Esophagus mucosa (tissue), 1 donor: ENCODE data around the gene MAD1L1. TPM values are rescaled to one million over a fixed set of nuclear protein-coding genes. Genes with fewer than 3 reads are reported as not detected.
"Not testable (repeated sequence)": the region's sequence is repeated elsewhere in the genome, so short reads cannot be mapped to it uniquely, and the experiment has no call there.

Experiments used
- ATAC-seq: fragments of 200-7000 bp; cut with Tn5 transposase; one replicate; pipeline ENCODE4 v1.9.1; 2020
- total RNA-seq: library from RNA; stranded (reverse); gene quantifications from one replicate; pipeline ENCODE4 v1.2.4, GENCODE V29; 2023
- donor health status: DM: yes; HTN: yes; CAD: no.

MAD1L1 gene
- total RNA-seq, 1 donor from 2014 or later = 23.7 TPM

- peak; percentile 95 for ATAC-seq
Observed at GRCh38 chr7:1979591-1980560, 252.9 kb downstream of the MAD1L1 start.

DNA sequence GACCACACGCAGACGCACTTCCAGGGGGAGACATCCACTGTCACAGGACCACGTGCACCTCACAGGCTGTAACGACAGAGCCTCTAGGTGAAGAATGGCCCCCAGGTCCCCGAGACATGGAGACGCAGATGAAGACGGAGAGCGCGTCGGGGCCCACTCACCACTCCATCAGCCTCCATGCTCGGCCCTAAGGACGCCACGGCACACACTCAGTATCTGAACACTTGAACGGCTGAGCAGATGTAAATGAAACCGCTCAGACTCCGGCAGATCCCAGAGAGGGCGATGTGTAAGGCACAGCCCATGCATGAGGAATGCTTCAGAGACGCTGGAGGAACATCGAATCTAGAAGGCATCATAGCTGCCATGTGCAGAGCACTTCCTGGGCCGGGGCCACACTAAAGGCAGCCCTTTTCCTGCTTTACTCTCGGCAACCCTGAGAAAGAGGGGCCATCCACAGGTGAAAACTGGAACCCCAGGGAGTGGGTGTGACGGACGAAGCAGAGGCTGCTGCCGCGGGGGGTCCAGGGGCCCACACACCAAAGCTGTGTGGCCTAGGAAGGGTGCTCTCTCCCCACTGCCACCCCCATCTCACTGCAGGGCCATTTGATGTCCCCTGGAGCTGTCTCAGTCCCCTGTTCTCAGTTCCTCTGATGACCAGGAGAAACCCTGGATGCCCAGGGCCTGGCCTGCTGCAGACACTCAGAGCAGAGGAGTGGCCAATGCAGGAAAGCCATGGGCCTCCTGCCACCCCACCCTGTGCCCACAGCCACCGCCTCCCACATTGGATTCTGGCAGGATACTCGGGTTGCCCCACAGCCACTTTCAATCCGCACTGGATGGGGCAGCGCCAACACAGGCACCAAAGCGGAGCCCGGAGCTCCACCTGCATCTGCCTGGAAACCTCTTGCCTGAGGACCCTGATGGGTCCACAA, 253.8 kb downstream of the MAD1L1 start:
- ATAC-seq = no peak

GRCh38 chr7:1977876-1978441, 254.8 kb downstream of the MAD1L1 start:
- no peak for ATAC-seq

- no peak for ATAC-seq
Observed at GRCh38 chr7:1977059-1977875, 255.5 kb downstream of the MAD1L1 start.

GRCh38 chr7:1976521-1976920, 256.2 kb downstream of the MAD1L1 start:
- ATAC-seq = not testable (repeated sequence)

DNA sequence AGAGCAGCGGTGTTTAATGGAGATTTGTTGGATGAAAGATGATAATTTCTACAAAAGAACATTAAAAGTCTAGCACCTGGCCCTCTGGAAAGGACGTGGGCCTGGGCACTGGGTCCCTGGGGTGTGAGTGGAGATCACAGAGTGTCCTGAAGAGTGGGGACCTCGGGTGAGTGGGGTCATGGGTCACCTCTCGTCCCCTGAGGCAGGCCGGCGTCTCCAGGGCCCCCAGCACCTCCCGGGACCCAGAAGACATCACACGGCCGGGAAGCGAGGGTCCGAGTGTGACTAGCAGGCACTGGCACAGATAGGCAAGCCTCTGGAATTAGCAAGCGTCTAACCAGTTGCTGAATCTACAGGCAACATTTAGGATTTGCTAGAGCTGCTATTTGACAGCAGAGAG, 257.2 kb downstream of the MAD1L1 start:
- ATAC-seq = no peak

DNA sequence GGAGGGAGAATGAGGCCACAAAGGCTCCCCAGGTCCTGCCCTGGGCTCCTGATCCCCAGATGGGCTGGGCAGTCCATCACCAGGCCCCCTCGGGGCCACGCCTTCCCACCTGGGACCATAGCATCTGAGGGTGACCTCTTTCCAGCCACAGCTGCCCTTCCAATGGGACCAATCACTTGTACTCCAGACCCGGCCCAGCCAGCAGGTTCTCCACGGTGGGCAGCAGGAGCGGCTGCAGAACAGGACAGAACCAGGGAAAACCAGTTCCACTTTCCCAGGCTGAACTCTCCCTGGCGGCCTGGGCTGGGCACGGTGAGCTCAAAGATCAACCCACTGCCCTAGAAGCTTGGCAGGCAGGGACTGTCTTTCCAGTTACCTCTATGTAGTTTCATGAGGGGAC, 257.6 kb downstream of the MAD1L1 start:
- ATAC-seq = no peak

GRCh38 chr7:1974290-1975101, 258.2 kb downstream of the MAD1L1 start:
- no peak for ATAC-seq

DNA sequence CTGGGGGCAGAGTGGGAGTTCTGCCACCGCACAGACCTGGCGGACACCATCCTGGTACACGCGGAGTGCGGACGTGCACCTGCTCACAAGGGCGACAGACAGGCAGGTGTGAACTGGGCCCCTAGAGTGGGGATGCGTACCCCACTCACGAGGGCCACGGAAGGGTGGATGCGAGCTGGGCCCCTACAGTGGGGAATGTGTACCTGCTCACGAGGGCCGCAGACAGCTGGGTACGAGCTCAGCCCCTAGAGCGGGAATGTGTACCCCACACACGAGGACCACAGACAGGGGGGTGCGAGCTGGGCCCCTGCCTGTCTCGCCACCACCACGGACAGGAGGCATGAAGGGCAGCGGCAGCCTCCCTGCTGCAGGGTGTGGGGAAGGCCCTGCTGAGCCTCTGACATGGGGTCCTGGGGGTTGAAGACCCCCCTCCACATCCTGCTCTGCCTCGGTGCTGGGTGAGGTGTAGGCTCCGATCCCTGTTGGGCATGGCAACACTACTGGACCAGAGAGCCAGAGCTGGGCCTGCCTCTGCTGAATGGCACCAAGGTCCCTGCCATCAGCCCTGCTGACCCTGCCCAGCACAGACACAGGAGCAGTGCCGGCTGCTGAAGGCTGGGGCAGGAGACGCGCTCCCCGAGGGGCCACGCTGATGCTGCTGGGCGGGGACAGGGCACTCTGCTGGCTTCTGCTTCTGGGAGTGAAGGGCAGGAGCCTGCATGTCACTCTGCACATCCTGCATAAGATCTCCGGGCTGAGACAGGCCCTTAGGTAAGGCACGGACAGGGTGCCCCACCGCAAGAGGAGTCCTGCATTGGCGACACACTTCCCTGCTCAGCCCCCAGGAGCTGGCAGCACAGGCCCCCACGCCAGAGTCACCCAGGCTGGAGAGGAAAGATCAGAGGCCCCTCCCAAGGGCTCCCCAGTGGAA, 259.2 kb downstream of the MAD1L1 start:
- peak; percentile 18 for ATAC-seq

DNA sequence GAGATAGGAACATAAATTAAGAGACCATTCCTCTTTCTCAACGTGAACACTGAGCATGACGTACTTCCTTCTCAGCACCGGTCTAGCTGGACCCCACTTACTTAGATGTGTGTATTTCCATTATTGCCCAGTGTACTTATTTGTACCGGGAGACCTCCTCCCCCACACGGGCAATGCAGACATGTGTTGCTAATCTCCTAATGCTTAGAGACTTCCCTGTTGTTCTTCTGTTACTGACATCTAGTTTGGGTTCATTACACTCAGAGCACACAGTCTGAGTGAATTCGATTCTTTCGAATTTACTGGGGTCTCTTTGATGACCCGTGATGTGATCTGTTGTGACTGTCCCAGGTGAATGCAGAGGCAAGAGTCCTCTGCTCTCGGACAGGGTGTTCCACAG, 260.0 kb downstream of the MAD1L1 start:
- ATAC-seq = no peak

GRCh38 chr7:1971946-1972654, 260.6 kb downstream of the MAD1L1 start:
- no peak for ATAC-seq

DNA sequence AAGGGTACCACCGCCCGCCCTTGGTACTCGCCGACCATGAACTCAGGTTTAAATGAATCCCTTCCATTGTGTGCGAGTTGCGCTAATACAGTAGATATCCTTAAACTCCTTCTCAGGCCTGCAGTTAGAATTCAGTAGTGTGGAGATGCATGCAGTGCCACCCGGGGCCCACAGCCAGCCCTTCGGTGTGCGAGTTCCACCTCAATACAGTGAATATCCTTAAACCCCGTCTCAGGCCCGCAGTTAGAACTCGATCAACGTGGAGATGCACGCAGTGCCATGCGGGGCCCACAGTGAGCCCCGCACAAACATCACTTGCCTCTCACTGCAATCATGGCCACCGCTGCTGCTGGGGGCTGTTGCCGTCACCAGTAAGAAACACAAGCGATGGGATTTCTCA, 261.9 kb downstream of the MAD1L1 start:
- ATAC-seq = no peak

- ATAC-seq = not testable (repeated sequence)
Observed at GRCh38 chr7:1970285-1970660, 262.5 kb downstream of the MAD1L1 start.

DNA sequence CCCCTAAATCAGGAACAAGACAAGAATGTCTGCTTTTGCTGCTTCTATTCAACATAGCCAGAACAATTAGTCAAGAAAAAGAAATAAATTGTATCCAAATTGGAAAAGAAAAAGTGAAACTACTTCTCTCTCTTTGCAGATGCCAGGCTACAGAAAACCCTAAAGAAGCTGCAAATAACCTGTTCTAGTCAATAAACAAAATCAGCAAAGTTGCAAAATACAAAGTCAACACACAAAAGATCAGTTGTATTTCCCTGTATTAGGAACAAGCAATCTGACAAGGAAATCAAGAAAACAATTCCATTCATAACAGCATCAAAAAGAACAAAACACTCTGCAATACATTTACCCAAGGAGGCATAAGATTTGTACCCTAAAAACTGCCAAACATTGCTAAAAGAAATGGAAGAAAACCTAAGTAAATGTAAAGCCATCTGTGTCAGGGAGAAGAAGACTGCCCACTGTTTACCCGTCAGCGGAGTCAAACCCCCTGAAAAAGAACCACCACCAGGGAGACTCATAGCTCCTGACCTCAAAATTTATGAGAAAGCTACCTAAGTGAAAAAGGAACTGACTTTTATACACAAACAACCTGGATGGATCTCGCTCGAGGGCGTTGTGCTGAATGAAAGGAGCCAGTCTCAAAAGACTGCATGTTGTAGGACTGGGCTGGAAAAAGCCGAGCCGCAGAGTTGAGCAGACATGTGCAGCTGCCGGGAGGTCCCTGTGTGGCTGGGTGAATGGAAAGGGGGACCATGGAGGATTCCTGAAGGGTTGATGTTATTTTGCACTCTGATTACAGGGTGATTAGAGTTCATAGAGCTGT, 263.1 kb downstream of the MAD1L1 start:
- ATAC-seq = no peak

GRCh38 chr7:1968397-1969111, 264.2 kb downstream of the MAD1L1 start:
- no peak for ATAC-seq

- ATAC-seq = no peak
Observed at GRCh38 chr7:1967512-1968396, 265.0 kb downstream of the MAD1L1 start.
